ENCODE measurements around the gene TFE3.
A peak's percentile ranks its signal among the peaks of the same experiment; 100 is the strongest.

TFE3 gene

DNA sequence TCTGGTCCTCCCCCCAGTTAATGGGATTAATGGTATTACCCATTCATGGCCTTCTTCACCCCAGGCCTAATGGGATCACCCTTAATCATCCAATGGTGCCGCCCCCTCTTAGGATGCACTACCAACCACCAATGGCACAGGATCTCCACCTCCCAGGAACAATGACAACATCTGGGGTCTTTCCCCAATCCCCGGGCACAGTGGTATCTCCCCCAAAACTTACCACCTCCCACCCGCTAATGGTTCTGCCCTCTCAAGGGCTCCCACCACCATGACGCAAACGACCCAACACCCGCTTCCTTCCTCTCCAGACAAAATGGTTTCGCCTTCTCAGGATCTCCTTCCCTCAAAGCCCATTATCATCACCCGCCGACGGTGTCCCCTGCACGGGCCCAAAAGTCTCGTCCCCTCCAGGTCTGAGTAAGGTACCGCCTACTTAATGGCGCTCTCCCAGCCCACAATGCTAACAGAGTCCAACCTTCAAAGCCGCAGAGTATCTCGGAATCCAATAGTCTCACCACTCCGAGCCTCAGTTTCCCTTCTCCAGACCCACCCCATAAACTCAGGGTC lies 41.6 kb downstream of the TFE3 start:
- TF ChIP-seq, protein P1, sequence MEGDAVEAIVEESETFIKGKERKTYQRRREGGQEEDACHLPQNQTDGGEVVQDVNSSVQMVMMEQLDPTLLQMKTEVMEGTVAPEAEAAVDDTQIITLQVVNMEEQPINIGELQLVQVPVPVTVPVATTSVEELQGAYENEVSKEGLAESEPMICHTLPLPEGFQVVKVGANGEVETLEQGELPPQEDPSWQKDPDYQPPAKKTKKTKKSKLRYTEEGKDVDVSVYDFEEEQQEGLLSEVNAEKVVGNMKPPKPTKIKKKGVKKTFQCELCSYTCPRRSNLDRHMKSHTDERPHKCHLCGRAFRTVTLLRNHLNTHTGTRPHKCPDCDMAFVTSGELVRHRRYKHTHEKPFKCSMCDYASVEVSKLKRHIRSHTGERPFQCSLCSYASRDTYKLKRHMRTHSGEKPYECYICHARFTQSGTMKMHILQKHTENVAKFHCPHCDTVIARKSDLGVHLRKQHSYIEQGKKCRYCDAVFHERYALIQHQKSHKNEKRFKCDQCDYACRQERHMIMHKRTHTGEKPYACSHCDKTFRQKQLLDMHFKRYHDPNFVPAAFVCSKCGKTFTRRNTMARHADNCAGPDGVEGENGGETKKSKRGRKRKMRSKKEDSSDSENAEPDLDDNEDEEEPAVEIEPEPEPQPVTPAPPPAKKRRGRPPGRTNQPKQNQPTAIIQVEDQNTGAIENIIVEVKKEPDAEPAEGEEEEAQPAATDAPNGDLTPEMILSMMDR (conservative IDR thresholded peaks at IDR 0.05; ENCODE audit: low read depth, low read length) = no peak
- peak; percentile 2 for DNase-seq (ENCODE audit: low read depth)
- H3K4me3 ChIP-seq (ENCODE audit: low read length) = peak overlapping the region; percentile 69

DNA sequence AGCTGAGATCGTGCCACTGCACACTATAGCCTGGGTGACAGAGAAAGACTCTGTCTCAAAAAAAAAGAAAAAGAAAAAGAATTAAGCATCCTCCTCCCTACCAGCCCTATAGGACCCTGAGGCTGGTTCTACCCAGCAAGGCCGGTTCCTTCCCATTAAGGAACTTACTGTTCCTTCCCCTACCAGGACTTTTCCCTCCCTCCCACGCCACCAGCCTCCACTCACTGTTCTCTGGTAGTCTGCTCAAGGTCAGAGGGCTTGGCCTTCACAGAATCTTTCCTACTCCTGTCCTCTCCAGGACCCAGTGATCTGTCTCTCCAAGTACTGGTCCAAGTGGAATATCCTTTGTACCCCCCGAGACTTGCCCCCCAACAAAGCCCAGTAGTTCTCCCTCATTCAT lies 42.5 kb downstream of the TFE3 start:
- TF ChIP-seq, protein P1 (conservative IDR thresholded peaks at IDR 0.05; ENCODE audit: low read depth, low read length) = no peak
- H3K4me3 ChIP-seq (ENCODE audit: low read length) = no peak overlapping the region
- no peak for DNase-seq (ENCODE audit: low read depth)

DNA sequence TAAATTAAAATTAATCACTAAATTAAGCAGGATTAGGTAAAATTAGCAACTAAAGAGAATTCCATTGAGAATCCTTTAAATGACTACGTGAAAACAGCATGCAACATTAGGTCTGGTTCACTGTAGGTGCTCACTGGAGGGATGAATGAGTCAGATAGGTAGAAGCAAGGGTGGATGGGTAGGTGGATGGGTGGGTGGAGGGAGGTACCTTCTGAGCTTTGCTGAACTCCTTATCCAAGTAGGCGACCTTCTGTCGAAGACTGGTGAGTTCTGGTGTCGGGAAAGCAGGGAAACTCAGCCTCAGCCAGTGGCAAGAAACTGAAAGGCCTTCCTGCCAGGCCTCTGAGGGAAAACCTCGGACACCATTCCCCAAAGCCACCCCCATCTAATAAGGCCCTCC lies 44.1 kb downstream of the TFE3 start:
- no peak for DNase-seq (ENCODE audit: low read depth)
- no peak overlapping the region for H3K4me3 ChIP-seq (ENCODE audit: low read length)
- TF ChIP-seq, protein P1 (conservative IDR thresholded peaks at IDR 0.05; ENCODE audit: low read depth, low read length) = no peak

DNA sequence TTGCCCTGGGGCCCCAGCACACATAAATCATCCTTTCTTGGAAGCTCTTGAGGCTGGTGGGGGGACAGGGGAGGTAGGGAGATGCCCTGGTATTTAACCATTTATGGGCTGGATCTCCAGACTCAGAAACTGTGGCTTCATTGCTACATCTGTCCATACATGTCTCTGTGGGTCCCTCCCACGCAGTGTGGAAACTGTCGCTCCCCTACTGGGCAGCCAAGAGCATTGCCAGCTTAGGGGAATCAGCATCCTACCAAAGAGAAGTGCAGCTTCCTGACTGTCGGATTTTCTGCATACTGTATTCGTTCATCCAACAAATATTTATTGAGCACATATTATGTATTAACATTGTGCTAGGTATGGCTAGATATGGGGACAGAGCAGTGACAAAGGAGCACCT lies 44.8 kb downstream of the TFE3 start:
- no peak overlapping the region for H3K4me3 ChIP-seq (ENCODE audit: low read length)
- no peak for DNase-seq (ENCODE audit: low read depth)
- TF ChIP-seq, protein P1 (conservative IDR thresholded peaks at IDR 0.05; ENCODE audit: low read depth, low read length) = no peak

DNA sequence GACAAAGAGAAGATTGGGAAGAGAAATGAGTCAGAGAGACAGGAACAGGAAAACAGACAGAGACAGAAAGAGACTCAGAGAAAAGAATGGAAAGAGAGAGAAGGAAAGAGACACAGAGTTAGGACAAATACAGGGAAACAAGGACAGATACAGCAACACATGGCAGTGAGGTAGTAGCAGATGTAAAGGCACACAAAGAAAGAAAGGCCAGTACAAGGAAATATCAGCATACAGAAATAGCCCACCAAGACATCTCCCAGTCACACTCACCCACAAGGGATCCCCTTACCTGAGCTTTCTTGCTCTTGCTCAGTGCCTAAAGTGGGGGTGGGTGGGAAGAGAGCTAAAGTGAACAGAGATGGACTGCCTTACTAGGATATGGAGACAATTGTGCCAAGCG lies 45.3 kb downstream of the TFE3 start:
- no peak for DNase-seq (ENCODE audit: low read depth)
- TF ChIP-seq, protein P1 (conservative IDR thresholded peaks at IDR 0.05; ENCODE audit: low read depth, low read length) = no peak
- no peak overlapping the region for H3K4me3 ChIP-seq (ENCODE audit: low read length)

DNA sequence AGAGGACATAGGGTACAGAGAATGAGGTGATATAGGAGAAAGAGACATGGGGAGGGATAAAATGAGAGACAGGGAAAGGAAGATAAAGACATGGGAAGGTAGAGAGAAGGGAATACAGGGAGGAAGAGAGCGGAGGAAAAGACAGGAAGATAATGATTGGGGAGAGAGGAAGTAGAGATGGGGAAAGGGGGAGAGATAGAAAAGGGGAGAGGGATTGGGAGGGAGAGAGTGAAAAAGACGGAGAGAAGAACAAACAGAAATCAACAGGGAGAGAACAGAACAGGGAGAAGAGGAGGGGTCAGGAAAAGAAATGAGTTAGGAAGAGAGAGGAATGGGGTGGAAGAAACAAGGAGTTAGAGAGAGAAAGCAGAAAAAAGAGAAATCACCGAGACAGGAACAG lies 45.7 kb downstream of the TFE3 start:
- no peak for DNase-seq (ENCODE audit: low read depth)
- TF ChIP-seq, protein P1 (conservative IDR thresholded peaks at IDR 0.05; ENCODE audit: low read depth, low read length) = no peak
- no peak overlapping the region for H3K4me3 ChIP-seq (ENCODE audit: low read length)

DNA sequence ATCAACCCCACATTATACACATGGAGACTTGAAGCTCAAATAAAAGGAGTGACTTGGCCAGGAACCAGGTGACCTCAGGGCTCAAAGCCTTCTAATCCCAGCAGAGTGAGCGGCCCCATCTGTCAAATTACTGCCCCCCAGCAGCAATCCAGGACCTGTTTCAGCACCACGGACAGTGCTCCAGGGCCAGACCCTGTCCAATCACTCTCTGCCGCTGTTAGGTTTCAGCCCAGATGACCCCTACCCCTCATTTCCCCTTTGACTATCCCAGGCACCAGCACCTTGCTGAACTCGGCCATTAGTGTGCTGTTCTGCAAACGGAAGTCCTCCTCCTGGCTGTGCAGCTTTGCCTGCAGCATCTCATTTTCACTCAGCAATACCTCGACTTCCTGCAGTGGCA lies 46.2 kb downstream of the TFE3 start:
- TF ChIP-seq, protein P1 (conservative IDR thresholded peaks at IDR 0.05; ENCODE audit: low read depth, low read length) = no peak
- DNase-seq (ENCODE audit: low read depth) = no peak
- no peak overlapping the region for H3K4me3 ChIP-seq (ENCODE audit: low read length)

All from retinal pigment epithelial cell (primary cell).